ENCODE measurements around the gene PATE2. TPM values are rescaled to one million over a fixed set of nuclear protein-coding genes. Genes with fewer than 3 reads are reported as not detected.

The PATE2 gene
- total RNA-seq, 1 donor: 0.18 TPM

DNA sequence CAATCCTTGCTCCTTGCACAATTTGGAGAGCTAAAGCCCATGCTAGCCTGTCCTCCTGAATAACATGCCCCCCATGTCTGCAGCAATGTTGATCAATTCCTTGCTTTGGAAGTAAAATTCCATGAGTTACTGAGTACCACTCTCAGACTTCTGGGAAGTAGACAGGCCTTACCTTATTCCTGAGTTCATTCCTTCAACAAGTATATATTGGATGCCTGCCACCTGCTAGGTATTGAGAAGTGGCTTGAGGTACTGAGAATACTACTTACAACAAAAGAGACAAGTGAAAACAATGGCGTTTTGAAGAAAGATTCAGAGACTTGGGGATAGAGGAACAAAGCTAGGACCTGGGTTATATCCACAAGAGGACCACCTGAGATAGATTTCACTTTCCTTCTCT is 12.4 kb downstream of the PATE2 start:
- H3K4me3 ChIP-seq (ENCODE audit: low read depth, low read length): no peak overlapping the region
- DNase-seq (ENCODE audit: low read depth): no peak
- TF ChIP-seq, protein P1, sequence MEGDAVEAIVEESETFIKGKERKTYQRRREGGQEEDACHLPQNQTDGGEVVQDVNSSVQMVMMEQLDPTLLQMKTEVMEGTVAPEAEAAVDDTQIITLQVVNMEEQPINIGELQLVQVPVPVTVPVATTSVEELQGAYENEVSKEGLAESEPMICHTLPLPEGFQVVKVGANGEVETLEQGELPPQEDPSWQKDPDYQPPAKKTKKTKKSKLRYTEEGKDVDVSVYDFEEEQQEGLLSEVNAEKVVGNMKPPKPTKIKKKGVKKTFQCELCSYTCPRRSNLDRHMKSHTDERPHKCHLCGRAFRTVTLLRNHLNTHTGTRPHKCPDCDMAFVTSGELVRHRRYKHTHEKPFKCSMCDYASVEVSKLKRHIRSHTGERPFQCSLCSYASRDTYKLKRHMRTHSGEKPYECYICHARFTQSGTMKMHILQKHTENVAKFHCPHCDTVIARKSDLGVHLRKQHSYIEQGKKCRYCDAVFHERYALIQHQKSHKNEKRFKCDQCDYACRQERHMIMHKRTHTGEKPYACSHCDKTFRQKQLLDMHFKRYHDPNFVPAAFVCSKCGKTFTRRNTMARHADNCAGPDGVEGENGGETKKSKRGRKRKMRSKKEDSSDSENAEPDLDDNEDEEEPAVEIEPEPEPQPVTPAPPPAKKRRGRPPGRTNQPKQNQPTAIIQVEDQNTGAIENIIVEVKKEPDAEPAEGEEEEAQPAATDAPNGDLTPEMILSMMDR (IDR thresholded peaks at IDR 0.05; ENCODE audit: insufficient read depth, low read length): no peak

DNA sequence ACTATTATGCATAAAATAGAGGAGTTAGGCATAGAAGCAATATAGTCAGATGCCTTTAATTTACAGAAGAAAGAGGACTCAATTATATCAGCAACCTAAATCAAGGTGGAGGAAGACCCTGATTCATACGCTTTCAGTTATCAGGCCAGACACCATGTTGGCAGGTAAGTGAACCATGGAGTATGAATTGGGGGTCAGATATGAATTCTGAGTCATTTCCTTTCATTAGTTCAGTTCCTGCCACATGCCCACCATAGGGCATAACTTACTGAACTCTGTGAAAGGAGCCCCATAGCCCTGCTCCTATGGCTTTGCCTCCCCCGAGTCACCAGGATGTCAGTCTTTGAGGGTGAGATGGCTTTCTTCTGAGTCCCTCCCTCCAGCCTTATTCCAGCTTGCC is 15.1 kb downstream of the PATE2 start:
- TF ChIP-seq, protein P1 (IDR thresholded peaks at IDR 0.05; ENCODE audit: insufficient read depth, low read length): no peak
- DNase-seq (ENCODE audit: low read depth): no peak
- H3K4me3 ChIP-seq (ENCODE audit: low read depth, low read length): no peak overlapping the region

DNA sequence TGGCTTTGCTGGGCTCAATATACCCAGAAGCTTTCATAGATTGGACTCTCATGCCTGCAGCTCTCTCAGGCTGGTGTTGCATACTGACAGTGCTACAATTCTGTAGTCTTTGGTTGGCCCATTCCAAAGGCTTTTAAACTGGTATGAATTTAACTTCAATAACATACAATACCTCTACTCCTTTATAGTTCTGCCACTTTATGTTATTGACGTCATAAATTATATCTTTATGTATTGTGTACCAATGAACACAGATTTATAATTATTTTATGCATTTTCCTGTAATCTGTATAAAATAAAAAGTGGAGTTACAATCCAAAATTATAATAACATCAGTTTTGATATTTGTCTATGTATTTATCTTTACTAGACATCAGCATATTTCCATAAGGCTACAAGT is 16.2 kb downstream of the PATE2 start:
- no peak overlapping the region for H3K4me3 ChIP-seq (ENCODE audit: low read depth, low read length)
- no peak for DNase-seq (ENCODE audit: low read depth)
- TF ChIP-seq, protein P1 (IDR thresholded peaks at IDR 0.05; ENCODE audit: insufficient read depth, low read length): no peak

DNA sequence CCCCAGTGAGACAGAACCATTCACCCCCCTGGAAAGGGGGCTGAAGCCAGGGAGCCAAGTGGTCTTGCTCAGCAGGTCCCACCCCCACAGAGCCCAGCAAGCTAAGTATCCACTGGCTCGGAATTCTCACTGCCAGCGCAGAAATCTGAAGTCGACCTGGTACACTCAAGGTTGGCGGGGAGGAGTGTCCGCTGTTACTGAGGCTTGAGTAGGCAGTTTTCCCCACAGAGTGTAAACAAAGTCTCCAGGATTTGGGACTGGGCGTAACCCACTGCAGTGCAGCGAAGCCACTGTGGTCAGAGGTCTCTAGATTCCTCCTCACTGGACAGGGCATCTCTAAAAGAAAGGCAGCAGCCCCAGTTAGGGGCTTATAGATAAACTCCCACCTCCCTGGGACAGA is 22.6 kb downstream of the PATE2 start:
- no peak overlapping the region for H3K4me3 ChIP-seq (ENCODE audit: low read depth, low read length)
- DNase-seq (ENCODE audit: low read depth): no peak
- TF ChIP-seq, protein P1 (IDR thresholded peaks at IDR 0.05; ENCODE audit: insufficient read depth, low read length): no peak

DNA sequence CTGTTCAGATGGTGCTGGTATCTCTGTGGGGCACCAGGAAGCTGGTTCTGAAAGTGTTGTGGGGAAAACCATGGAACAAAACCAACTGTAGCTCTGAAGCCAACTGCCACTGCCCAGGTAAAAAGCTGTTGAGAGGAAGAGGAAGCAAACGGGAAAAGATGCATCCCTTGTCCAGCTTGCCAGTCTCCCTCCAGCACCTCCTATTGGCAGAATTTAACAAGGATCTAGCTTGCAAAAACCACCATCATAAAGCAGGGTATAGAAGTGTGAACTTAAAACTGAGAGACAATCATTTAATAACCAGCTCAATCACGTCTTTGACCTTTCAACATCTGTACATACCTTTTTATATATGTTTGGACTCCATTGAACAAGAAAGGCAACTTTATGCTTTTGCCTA is 28.0 kb downstream of the PATE2 start:
- no peak for DNase-seq (ENCODE audit: low read depth)
- TF ChIP-seq, protein P1 (IDR thresholded peaks at IDR 0.05; ENCODE audit: insufficient read depth, low read length): no peak
- no peak overlapping the region for H3K4me3 ChIP-seq (ENCODE audit: low read depth, low read length)

DNA sequence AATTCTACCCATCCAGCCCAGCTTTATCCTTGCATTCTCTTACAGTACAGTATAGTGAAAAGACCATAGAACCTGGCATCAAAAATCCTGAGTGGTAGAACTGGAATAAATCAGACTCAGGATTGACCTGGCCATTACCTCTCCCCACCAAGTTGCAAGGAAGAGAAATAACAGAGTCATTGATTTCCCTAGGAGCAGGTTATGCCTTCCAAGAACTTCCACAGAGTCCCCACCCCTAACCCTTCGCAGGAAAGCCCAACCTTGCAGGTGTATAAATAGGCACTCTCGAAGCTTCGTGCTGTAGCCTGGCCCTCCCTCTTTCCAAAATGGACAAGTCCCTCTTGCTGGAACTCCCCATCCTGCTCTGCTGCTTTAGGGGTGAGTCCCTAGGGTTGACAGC is 32.6 kb downstream of the PATE2 start, which contains the start of gene PATE1:
PATE1 (plus strand) TSS at position 301 of the 400 bp plus-strand sequence; CDS start at position 327, 26 bp downstream.
- no peak for DNase-seq (ENCODE audit: low read depth)
- TF ChIP-seq, protein P1 (IDR thresholded peaks at IDR 0.05; ENCODE audit: insufficient read depth, low read length): no peak
- H3K4me3 ChIP-seq (ENCODE audit: low read depth, low read length): no peak within 1 kb of the TSS

DNA sequence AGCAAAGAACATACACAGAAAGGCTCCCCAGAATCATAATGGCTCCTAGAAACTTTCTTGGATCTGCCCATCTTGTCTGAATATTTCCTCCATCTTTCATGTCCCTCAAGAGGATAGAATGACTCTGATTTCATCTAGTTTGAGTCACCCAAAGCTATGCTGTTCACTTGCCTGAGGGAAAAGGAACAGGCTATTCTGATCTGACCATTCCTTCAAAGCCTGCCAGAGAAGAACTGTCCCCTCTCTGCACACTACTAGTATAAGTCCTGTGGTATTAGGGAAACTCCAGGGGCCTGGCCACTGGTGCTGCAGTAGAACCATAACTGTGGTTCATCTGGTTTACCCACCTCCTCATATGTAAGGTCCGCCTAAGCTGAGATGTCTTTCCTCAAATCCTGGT is 34.9 kb downstream of the PATE2 start:
- no peak overlapping the region for H3K4me3 ChIP-seq (ENCODE audit: low read depth, low read length)
- TF ChIP-seq, protein P1 (IDR thresholded peaks at IDR 0.05; ENCODE audit: insufficient read depth, low read length): no peak
- no peak for DNase-seq (ENCODE audit: low read depth)
